DOHH2 (cell line): Measurements from ENCODE around the gene HSPG2.

ENCODE experiments used
- CTCF ChIP-seq: fragments of 200-600 bp; sonication (generic); IDR thresholded peaks from one replicate; pipeline ENCODE4 v1.5.1; 2014; ENCODE audit warnings: antibody characterized with exemption, mild to moderate bottlenecking, low read depth, low read length; ENCODE audit not compliant: poor library complexity, severe bottlenecking
- EZH2phosphoT487 ChIP-seq: fragments of 200-600 bp; sonication (generic); IDR thresholded peaks from 2 replicates; pipeline ENCODE4 v1.6.1; 2017; ENCODE audit warnings: borderline replicate concordance, mild to moderate bottlenecking, antibody characterized with exemption, low read length, moderate library complexity, mixed read lengths

GRCh38 chr1:21794656-21795055 is 142.5 kb downstream of the HSPG2 start:
- TF ChIP-seq CTCF: no peak
- no peak for TF ChIP-seq EZH2phosphoT487
